Chondrocyte (in vitro differentiated cells): ENCODE data around the gene NFE2L3. TPM values are rescaled to one million over a fixed set of nuclear protein-coding genes. Genes with fewer than 3 reads are reported as not detected.

Source experiments
- DNase-seq: peaks from one replicate; pipeline ENCODE4 v3.0.0; 2021; ENCODE audit warnings: mixed read lengths, low spot score
- H3K27ac Mint-ChIP-seq: one replicate; pipeline ENCODE4 v1.8.0; 2021; ENCODE audit warnings: mild to moderate bottlenecking, moderate library complexity, mixed read lengths; ENCODE audit not compliant: unreplicated experiment
- H3K27me3 Mint-ChIP-seq: 2 replicates; pipeline ENCODE4 v1.8.0; 2021; ENCODE audit warnings: low read depth, mixed read lengths
- H3K36me3 Mint-ChIP-seq: 2 replicates; pipeline ENCODE4 v1.8.0; 2021; ENCODE audit warnings: low read depth, mixed read lengths
- H3K4me1 Mint-ChIP-seq: 2 replicates; pipeline ENCODE4 v1.8.0; 2021; ENCODE audit warnings: low read depth, mild to moderate bottlenecking, mixed read lengths
- H3K4me3 Mint-ChIP-seq: one replicate; pipeline ENCODE4 v1.8.0; 2021; ENCODE audit warnings: mild to moderate bottlenecking, moderate library complexity, mixed read lengths; ENCODE audit not compliant: unreplicated experiment
- H3K9me3 Mint-ChIP-seq: 2 replicates; pipeline ENCODE4 v1.8.0; 2021; ENCODE audit warnings: low read depth, mixed read lengths
- total RNA-seq: library from RNA; stranded (reverse); gene quantifications from 3 replicates; pipeline ENCODE4 v1.2.1, GENCODE V29; 2021
- TF ChIP-seq, protein P1 (sequence below): fragments of 200-600 bp; sonication (generic); IDR thresholded peaks from 2 replicates; pipeline ENCODE4 v1.5.0; 2021; ENCODE audit warnings: antibody characterized with exemption, mild to moderate bottlenecking, moderate library complexity

NFE2L3 gene
- total RNA-seq, 1 donor from 2014 or later, result 0.52 TPM

GRCh38 chr7:26201247-26202018 lies 49.4 kb downstream of the NFE2L3 start, which contains the start of gene CBX3:
Gene CBX3, plus strand, starts transcription at chr7:26201745. Its CDS starts 1,254 bp downstream, at chr7:26202999.
- H3K36me3 Mint-ChIP-seq, result peaks cover 34% of the 10 kb centered on the region
- peaks cover 48% of the 10 kb centered on the region for H3K4me1 Mint-ChIP-seq
- H3K4me3 Mint-ChIP-seq, result peak within 1 kb of the TSS; percentile 99
- TF ChIP-seq, protein P1, sequence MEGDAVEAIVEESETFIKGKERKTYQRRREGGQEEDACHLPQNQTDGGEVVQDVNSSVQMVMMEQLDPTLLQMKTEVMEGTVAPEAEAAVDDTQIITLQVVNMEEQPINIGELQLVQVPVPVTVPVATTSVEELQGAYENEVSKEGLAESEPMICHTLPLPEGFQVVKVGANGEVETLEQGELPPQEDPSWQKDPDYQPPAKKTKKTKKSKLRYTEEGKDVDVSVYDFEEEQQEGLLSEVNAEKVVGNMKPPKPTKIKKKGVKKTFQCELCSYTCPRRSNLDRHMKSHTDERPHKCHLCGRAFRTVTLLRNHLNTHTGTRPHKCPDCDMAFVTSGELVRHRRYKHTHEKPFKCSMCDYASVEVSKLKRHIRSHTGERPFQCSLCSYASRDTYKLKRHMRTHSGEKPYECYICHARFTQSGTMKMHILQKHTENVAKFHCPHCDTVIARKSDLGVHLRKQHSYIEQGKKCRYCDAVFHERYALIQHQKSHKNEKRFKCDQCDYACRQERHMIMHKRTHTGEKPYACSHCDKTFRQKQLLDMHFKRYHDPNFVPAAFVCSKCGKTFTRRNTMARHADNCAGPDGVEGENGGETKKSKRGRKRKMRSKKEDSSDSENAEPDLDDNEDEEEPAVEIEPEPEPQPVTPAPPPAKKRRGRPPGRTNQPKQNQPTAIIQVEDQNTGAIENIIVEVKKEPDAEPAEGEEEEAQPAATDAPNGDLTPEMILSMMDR, result no peak
- H3K27ac Mint-ChIP-seq, result peak within 1 kb of the TSS; percentile 100
- H3K27me3 Mint-ChIP-seq, result no peaks in the 10 kb centered on the region
- H3K9me3 Mint-ChIP-seq, result no peaks in the 10 kb centered on the region
- DNase-seq, result peak; percentile 96

DNA sequence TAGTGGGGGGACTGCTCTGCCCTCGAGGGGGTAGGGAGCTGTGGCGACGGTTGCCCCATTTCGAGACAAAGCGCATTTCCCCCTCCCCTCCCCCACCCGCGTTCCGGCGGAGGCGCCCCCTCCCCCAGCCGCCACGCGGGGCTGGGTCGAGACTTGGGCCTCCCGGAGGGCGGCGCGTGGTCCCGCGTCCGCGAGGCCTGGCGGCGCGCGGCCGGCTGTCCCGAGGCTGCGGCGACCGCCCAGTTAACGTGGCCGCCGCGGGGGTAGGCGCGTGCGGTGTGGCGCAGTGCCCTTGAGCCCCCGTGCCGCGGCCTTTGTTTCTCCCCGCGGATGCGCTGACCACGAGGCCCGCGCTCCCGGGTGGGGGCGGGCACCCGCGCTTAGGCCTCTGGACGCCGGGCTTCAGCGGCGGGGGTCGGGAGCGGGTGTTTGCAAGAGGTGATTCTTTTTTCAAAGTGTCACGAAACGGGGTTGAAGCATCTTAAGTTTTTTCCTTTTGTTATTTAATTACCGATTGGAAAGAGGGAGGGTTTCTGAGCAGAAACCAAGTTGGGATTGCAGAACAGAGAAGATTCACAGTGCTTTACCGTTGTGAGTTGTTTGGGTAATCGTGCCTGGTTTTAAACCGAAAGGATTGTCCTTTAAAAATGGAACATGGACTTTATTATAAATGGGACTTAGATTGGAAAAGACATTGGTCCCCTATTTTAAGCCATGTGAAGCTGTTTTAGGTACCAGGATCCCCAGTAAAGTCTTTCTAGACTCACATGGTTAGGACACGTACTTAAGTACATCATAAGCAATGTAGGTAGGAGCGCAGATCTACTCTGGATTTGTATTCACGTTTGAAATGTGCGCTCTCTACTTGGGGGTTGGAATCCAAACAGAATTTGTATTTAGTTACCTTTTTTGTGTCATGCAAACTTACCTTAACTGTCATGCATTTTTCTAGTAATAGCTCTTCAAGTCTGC lies 50.3 kb downstream of the NFE2L3 start:
- DNase-seq, result no peak
- Mint-ChIP-seq H3K27me3 (no peaks in the 10 kb centered on the region), H3K27ac (peak overlapping the region; percentile 70), H3K4me3 (peak overlapping the region; percentile 83), H3K36me3 (peaks cover 31% of the 10 kb centered on the region), H3K9me3 (no peaks in the 10 kb centered on the region), H3K4me1 (peaks cover 42% of the 10 kb centered on the region)
- TF ChIP-seq, protein P1, result no peak

- peak overlapping the region; percentile 83 for H3K4me3 Mint-ChIP-seq
- H3K36me3 Mint-ChIP-seq, result peaks cover 31% of the 10 kb centered on the region
- TF ChIP-seq, protein P1, result no peak
- H3K27ac Mint-ChIP-seq, result peak overlapping the region; percentile 8
- no peak for DNase-seq
- H3K9me3 Mint-ChIP-seq, result no peaks in the 10 kb centered on the region
- no peaks in the 10 kb centered on the region for H3K27me3 Mint-ChIP-seq
- H3K4me1 Mint-ChIP-seq, result peaks cover 40% of the 10 kb centered on the region
Measured at GRCh38 chr7:26203016-26203415, 51.0 kb downstream of the NFE2L3 start.

GRCh38 chr7:26208040-26208439 lies 56.0 kb downstream of the NFE2L3 start:
- no peak overlapping the region for H3K4me3 Mint-ChIP-seq
- no peaks in the 10 kb centered on the region for H3K9me3 Mint-ChIP-seq
- TF ChIP-seq, protein P1, result no peak
- peaks cover 31% of the 10 kb centered on the region for H3K36me3 Mint-ChIP-seq
- H3K27me3 Mint-ChIP-seq, result no peaks in the 10 kb centered on the region
- no peak overlapping the region for H3K27ac Mint-ChIP-seq
- H3K4me1 Mint-ChIP-seq, result peaks cover 38% of the 10 kb centered on the region
- DNase-seq, result no peak
